ENCODE measurements around the gene ABHD8.

- no peak for TF ChIP-seq CTCF (conservative IDR thresholded peaks at IDR 0.05; ENCODE audit: low read length)
- TF ChIP-seq EZH2phosphoT487 (IDR thresholded peaks at IDR 0.05; ENCODE audit: borderline replicate concordance) = no peak
These were observed 60.6 kb downstream of the ABHD8 start for GRCh38 chr19:17242431-17243208.

All from Loucy (cell line).